ENCODE data around the gene TPRG1.

DNA sequence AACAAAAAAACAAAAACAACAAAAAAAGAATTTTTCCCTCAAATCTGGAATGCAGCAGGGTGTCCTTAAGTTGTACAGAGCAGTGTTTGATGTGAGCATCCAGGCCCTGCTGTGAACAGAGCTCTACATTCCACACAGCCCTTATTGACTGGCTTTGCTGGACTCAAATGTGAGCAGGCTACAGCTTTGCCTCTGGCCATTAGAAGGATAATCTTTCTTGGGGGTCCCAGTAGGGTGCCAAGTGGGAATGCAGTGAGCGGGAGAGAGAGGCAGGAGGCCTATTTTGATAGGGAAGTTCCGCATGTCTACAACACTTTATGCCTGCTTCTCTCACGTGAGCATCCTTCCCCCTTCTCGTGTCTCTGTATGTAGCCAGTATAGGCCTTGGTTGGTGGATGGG is 34.4 kb upstream of the TPRG1 start:
- TF ChIP-seq CTCF (IDR thresholded peaks at IDR 0.05) (no peak), POLR2A (IDR thresholded peaks at IDR 0.05) (no peak)

Measured in body of pancreas (tissue), 4 donors.